Measurements from ENCODE around the gene TMEM59L. TPM values are rescaled to one million over a fixed set of nuclear protein-coding genes. Genes with fewer than 3 reads are reported as not detected.

TMEM59L gene
- total RNA-seq, 1 donor from 2014 or later = 1.2 TPM

GRCh38 chr19:18650021-18650390, 37.3 kb downstream of the TMEM59L start:
- DNase-seq (ENCODE audit: low spot score) = no peak
- ATAC-seq = peak; percentile 84
- intact Hi-C loops (cut with DNase I) = no loop called here

GRCh38 chr19:18650468-18651041, 37.9 kb downstream of the TMEM59L start:
- DNase-seq (ENCODE audit: low spot score) = peak; percentile 88
- intact Hi-C loops (cut with DNase I) = no loop called here
- ATAC-seq = peak; percentile 75

- DNase-seq (ENCODE audit: low spot score) (no peak), ATAC-seq (no peak)
- intact Hi-C loops (cut with DNase I) = no loop called here
These were observed 38.6 kb downstream of the TMEM59L start for GRCh38 chr19:18651300-18651699.

- intact Hi-C loops (cut with DNase I) = no loop called here
- no peak for DNase-seq (ENCODE audit: low spot score)
- no peak for ATAC-seq
These were observed 39.1 kb downstream of the TMEM59L start for GRCh38 chr19:18651733-18652132.

GRCh38 chr19:18653853-18654252, 41.2 kb downstream of the TMEM59L start:
- no peak for ATAC-seq
- DNase-seq (ENCODE audit: low spot score) = no peak

GRCh38 chr19:18654469-18654868, 41.8 kb downstream of the TMEM59L start:
- no peak for ATAC-seq
- intact Hi-C loops (cut with DNase I) = no loop called here
- no peak for DNase-seq (ENCODE audit: low spot score)

More at GRCh38 chr19:18653853-18654252, 41.2 kb downstream of the TMEM59L start:
- intact Hi-C loops (cut with DNase I) = no loop called here

GRCh38 chr19:18655173-18655844, 42.6 kb downstream of the TMEM59L start:
- DNase-seq (ENCODE audit: low spot score) = no peak
- intact Hi-C loops (cut with DNase I) = no loop called here
- ATAC-seq = no peak

- no peak for DNase-seq (ENCODE audit: low spot score)
- ATAC-seq = no peak
- intact Hi-C loops (cut with DNase I) = no loop called here
These were observed 43.8 kb downstream of the TMEM59L start for GRCh38 chr19:18656337-18657086.

GRCh38 chr19:18657590-18658365, 45.1 kb downstream of the TMEM59L start:
- peak; percentile 73 for ATAC-seq
- peak; percentile 81 for DNase-seq (ENCODE audit: low spot score)
- intact Hi-C loops (cut with DNase I) = no loop called here

- no peak for DNase-seq (ENCODE audit: low spot score)
- no peak for ATAC-seq
- intact Hi-C loops (cut with DNase I) = no loop called here
These were observed 45.7 kb downstream of the TMEM59L start for GRCh38 chr19:18658366-18658855.

GRCh38 chr19:18659281-18660050, 46.8 kb downstream of the TMEM59L start:
- ATAC-seq (peak; percentile 67), DNase-seq (ENCODE audit: low spot score) (peak; percentile 83)
- intact Hi-C loops (cut with DNase I) = no loop called here

GRCh38 chr19:18660051-18660910, 47.6 kb downstream of the TMEM59L start:
- ATAC-seq = peak; percentile 63
- DNase-seq (ENCODE audit: low spot score) = peak; percentile 86
- intact Hi-C loops (cut with DNase I) = no loop called here

GRCh38 chr19:18660939-18661670, 48.4 kb downstream of the TMEM59L start:
- intact Hi-C loops (cut with DNase I) = no loop called here
- ATAC-seq = no peak

GRCh38 chr19:18662972-18663732, 50.5 kb downstream of the TMEM59L start:
- DNase-seq (ENCODE audit: low spot score) = no peak
- intact Hi-C loops (cut with DNase I) = no loop called here
- no peak for ATAC-seq

More at GRCh38 chr19:18660939-18661670, 48.4 kb downstream of the TMEM59L start:
- DNase-seq (ENCODE audit: low spot score) = no peak

- ATAC-seq (no peak), DNase-seq (ENCODE audit: low spot score) (no peak)
- intact Hi-C loops (cut with DNase I) = no loop called here
These were observed 51.4 kb downstream of the TMEM59L start for GRCh38 chr19:18663940-18664530.

- no peak for ATAC-seq
- DNase-seq (ENCODE audit: low spot score) = no peak
- intact Hi-C loops (cut with DNase I) = no loop called here
These were observed 53.1 kb downstream of the TMEM59L start for GRCh38 chr19:18665771-18666202.

Data from sciatic nerve (tissue), 2 donors.